NK-92 (cell line): ENCODE results near the gene EGFL8.

ENCODE experiments used
- DNase-seq: peaks from one replicate; lab custom pipeline; 2025; ENCODE audit not compliant: unreplicated experiment; lab: John Stamatoyannopoulos, UW

Gene EGFL8

GRCh38 chr6:32146287-32146686 is 18.1 kb upstream of the EGFL8 start:
- no peak for DNase-seq

- no peak for DNase-seq
Measured at GRCh38 chr6:32146687-32147086, 17.7 kb upstream of the EGFL8 start.

GRCh38 chr6:32147401-32148132 is 16.8 kb upstream of the EGFL8 start:
- DNase-seq = no peak

GRCh38 chr6:32148289-32149091 is 15.9 kb upstream of the EGFL8 start:
- DNase-seq = no peak

GRCh38 chr6:32149092-32149755 is 15.2 kb upstream of the EGFL8 start:
- DNase-seq = no peak

DNA sequence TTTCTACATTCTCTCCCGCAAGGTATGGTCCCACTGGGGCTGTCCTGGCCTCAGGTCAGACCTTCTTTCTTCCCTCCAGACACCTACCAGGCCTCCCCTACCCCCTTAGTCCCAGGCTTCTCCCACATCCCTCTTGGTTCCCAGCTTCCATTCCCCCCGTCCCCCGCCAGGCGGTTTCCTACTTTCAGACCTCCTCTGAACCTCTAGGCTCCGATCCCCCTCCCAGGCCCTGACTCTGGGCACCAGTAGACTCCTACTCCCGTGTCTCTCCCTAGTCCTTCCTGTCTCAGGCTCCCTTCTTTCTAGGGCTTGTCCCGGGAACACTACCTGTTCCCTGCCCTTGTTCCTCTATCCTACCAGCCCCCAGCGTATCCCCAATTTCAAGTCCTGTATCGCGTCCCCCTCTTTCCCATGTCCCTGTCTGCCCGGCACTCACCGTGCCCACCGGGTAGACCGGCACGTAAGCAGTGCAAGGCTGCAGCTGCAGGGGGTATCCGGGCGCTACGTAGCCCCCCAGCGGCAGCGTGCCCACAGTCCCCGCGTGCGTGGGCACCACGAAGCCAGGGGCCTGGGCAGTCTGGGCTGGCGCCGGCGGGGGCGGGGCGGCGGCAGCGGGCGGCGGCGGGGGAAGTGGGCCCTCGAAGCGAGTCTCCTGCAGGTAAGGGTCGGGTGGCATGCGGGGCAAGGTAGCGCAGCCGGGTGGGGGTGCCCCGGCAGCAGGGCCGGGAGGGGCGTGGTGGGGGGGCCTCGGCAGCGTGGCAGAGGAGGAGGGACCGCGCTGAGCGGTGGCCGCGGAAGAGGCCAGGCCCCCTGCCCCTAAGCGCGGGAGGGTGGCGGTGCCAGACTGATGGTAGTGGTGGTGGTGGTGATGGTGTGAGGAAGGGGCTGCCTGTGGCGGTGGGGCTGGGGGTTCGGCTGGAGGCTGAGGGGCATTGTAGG is 14.2 kb upstream of the EGFL8 start:
- no peak for DNase-seq

DNA sequence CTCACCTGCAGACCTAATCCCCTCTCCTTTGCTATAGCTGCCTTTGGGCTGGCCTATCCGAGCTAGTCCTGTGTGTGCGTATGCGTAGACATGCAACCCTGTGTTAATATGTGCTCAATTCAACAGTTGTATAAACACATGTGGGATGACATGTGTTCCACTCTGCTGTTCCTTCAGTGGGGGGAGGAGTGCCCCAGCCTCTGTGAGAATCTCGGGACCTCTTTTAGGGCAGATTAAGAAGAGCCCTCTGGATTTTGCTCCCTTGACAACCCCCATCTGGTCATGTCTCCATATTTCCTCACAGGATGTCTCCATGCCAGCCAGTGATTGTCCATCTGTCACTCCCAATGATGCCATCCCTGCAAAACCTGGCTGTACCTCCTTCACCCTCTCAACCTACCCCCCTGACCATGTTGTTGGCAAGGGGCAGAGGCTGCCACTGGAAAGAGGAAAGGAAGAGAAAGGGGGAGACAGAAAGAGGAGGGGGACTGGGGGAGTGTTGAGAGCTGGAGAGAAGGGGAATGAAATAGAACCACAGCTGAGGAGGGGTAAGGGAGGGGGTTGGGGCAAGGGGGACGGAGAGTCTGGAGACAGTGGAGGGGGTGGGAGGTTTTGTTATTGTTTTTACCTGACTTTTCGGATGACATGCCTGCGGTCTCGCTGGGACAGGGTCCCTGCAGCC is 13.1 kb upstream of the EGFL8 start:
- no peak for DNase-seq

GRCh38 chr6:32151863-32152768 is 12.3 kb upstream of the EGFL8 start, which contains the start of gene PRRT1:
TSS of gene PRRT1 (minus strand) at chr6:32151939. CDS start at chr6:32151827, 112 bp downstream.
- DNase-seq = no peak

- DNase-seq = no peak
Measured at GRCh38 chr6:32152769-32153563, 11.4 kb upstream of the EGFL8 start.

DNA sequence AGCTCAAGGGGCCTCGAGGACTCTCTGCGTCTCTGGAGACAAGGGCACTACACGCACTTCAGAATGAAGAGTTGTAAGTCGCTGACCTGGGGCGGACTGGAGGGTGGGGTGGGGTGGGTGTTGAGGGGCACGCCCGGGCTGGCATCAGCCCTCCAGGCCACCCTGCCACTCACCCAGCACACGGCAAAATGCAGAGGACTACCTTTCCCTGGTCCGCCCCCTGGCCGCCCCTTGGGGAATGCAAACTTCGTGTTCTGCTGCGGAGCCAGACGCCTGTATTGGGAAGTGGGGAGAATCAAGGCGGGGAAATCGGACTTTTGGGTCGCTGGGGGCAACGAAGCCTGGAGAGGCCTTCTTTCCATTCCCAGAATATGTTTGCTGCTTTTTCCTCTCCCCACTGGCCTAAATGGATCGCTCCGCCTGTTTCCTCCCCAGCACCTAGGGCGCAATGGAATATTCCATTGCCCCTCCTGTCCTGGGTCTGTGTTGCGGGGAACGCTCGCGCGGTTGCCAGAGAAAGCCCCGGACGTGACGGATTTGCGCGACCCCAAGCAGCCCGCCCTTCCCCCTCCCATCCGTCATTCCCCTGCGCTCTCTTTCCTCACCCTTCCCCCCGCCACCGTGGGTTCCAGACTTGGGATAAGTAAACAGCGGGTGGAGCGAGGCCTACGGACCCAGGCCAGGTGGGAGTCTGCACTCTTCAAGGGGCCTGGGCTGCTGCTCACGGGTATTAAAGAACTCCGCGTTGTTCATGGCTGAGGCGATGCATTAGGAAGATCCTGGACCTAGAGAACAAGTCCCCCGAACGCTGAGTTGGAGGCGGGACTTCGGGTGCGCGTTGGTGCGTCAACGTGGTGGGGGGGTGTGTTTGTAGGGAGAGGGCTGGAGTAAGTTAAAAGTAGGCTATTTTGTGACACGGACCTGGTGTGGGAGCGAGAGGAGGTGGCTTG is 10.6 kb upstream of the EGFL8 start, which contains the start of gene PPT2:
Gene PPT2 (plus strand): TSS at position 578 of the 950 bp plus-strand sequence. CDS start 454 bp downstream, outside the sequence.
- DNase-seq = no peak

DNA sequence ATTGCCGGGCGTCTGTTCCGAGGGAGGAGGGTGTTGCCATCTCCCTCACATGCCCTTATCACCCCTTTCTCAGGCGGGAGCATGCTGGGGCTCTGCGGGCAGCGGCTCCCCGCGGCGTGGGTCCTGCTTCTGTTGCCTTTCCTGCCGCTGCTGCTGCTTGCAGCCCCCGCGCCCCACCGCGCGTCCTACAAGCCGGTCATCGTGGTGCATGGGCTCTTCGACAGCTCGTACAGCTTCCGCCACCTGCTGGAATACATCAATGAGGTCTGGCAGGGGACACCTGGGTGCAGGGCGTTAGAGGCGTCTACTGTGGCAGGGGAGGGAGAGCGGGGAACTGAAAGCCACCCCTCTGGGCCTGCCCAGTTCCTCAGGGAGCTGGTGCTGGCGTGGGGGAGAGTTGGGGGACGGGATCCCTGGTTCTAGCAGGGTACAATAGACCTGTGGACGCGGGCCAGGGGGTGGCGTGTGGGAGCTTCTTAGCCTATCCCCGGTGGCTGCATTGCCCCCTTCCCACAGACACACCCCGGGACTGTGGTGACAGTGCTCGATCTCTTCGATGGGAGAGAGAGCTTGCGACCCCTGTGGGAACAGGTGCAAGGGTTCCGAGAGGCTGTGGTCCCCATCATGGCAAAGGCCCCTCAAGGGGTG is 9.8 kb upstream of the EGFL8 start:
- DNase-seq = no peak

- DNase-seq = no peak
Measured at GRCh38 chr6:32156891-32157290, 7.5 kb upstream of the EGFL8 start.

- no peak for DNase-seq
Measured at GRCh38 chr6:32158052-32158451, 6.3 kb upstream of the EGFL8 start.

DNA sequence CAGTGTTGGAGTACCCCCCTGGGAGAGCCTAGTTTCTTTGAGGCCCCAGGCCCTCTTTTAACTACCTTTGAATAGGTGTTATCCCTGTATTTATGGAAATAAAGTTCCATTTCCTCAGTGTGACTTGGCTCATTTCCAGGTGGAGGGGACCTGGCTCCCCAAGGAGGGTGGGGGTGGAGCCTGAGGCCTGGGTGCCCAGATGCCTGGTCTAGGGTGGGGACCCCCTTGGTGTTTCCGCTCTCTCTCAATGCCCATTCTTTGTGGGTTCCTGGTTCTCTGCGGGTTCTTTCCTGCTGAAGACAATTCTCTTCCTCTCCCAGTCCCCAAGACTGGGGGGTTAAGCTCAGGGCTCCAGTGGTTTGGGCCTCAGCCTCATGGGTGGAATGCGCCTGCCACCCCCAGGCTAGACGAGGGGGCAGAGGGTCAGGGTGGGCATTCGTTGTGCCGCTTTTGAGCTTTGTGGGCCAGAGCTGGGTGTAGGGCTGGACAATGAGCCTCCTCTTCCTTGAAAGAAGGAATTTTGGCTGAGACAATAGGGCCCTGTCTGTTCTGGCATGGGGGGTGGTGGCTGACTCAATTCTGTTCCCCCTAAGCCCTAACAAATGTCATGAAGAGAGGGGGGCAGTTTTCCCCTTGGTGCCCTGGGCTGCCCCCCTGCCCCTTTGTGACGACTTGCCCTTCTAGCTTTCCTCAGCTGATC is 686 bp upstream of the EGFL8 start:
- DNase-seq = no peak

GRCh38 chr6:32166411-32167061 is 2.1 kb downstream of the EGFL8 start:
- DNase-seq = no peak
